G401 (cell line): ENCODE data around the gene SUSD3. TPM values are rescaled to one million over a fixed set of nuclear protein-coding genes. Genes with fewer than 3 reads are reported as not detected.
A peak's percentile ranks its signal among the peaks of the same experiment; 100 is the strongest.

Experiments used
- DNase-seq: peaks from one replicate; pipeline ENCODE4 v3.0.0-alpha.2; 2015; ENCODE audit warnings: low spot score
- in situ Hi-C: cut with HindIII; loops from 2 replicates; pipeline ENCODE4 v1.10.0; 2016; ENCODE audit warnings: low sequenced_read_pairs, mixed read lengths
- total RNA-seq: library from RNA; depleted of rRNA; stranded (reverse); fragments of >200 nt; shearing (Covaris generic); gene quantifications from 2 replicates; pipeline ENCODE4 v1.2.3, GENCODE V29; 2014

The SUSD3 gene
- total RNA-seq, 1 experiment from 2014 or later: not detected

- in situ Hi-C loops: no loop called here
- peak; percentile 42 for DNase-seq
These were observed 9.7 kb upstream of the SUSD3 start for GRCh38 chr9:93048566-93049448.

GRCh38 chr9:93049491-93049890 is 9.0 kb upstream of the SUSD3 start:
- no peak for DNase-seq
- in situ Hi-C loops: no loop called here

GRCh38 chr9:93050231-93050630 is 8.3 kb upstream of the SUSD3 start:
- in situ Hi-C loops: no loop called here
- no peak for DNase-seq

- in situ Hi-C loops: no loop called here
- DNase-seq: no peak
These were observed 6.8 kb upstream of the SUSD3 start for GRCh38 chr9:93051680-93052089.

- no peak for DNase-seq
- in situ Hi-C loops: no loop called here
These were observed 5.5 kb upstream of the SUSD3 start for GRCh38 chr9:93052791-93053540.

GRCh38 chr9:93053781-93054331 is 4.6 kb upstream of the SUSD3 start:
- DNase-seq: no peak
- in situ Hi-C loops: no loop called here

GRCh38 chr9:93054758-93055704 is 3.5 kb upstream of the SUSD3 start:
- DNase-seq: no peak
- in situ Hi-C loops: no loop called here

GRCh38 chr9:93057042-93057702 is 1.3 kb upstream of the SUSD3 start:
- DNase-seq: no peak
- in situ Hi-C loops: no loop called here

- in situ Hi-C loops: no loop called here
- DNase-seq: no peak
These were observed 672 bp upstream of the SUSD3 start for GRCh38 chr9:93057703-93058354.

- no peak for DNase-seq
- in situ Hi-C loops: no loop called here
These were observed 662 bp downstream of the SUSD3 start for GRCh38 chr9:93059011-93059714.

GRCh38 chr9:93059715-93060578 is 1.4 kb downstream of the SUSD3 start:
- in situ Hi-C loops: no loop called here
- no peak for DNase-seq

- in situ Hi-C loops: no loop called here
- DNase-seq: no peak
These were observed 2.3 kb downstream of the SUSD3 start for GRCh38 chr9:93060746-93061259.

GRCh38 chr9:93061260-93061751 is 2.8 kb downstream of the SUSD3 start:
- no peak for DNase-seq
- in situ Hi-C loops: no loop called here

- no peak for DNase-seq
- in situ Hi-C loops: no loop called here
These were observed 3.6 kb downstream of the SUSD3 start for GRCh38 chr9:93061791-93062763.
